ENCODE data around the gene PDX1. TPM values are rescaled to one million over a fixed set of nuclear protein-coding genes. Genes with fewer than 3 reads are reported as not detected.

The PDX1 gene
- total and polyA plus RNA-seq, 9 of the 15 experiments (the other 6 are each of a cell fraction or from before 2014, with no cell fraction given) = not detected

- POLR2A ChIA-PET = no interaction called here
Measured at GRCh38 chr13:27942972-27943371, 23.2 kb downstream of the PDX1 start.

More at GRCh38 chr13:27942972-27943371, 23.2 kb downstream of the PDX1 start:
- no TSS peak for BruUV-seq (replicated peaks)
- Histone ChIP-seq H4K20me1 (replicated peaks; ENCODE audit: control insufficient read depth, insufficient read depth, low read length) (no peaks in the 10 kb centered on the region), H3K9ac (ENCODE audit: insufficient read depth in 1 of 2, low read depth in 2 of 2, low read length in 2 of 2) (no peak overlapping the region), H3K4me2 (ENCODE audit: insufficient read depth, low read length) (no peak overlapping the region), H3K4me1 (replicated peaks in 1 of 2; ENCODE audit: control insufficient read depth in 2 of 2, insufficient read depth in 2 of 2, low read length in 2 of 2) (no peaks in the 10 kb centered on the region), H3K27me3 (ENCODE audit: control insufficient read depth in 2 of 2, insufficient read depth in 2 of 2, low read length in 2 of 2) (no peaks in the 10 kb centered on the region; a peak in 2 of 5 replicates), H3K79me2 (ENCODE audit: control insufficient read depth, insufficient read depth, low read length) (no peaks in the 10 kb centered on the region), H3K36me3 (ENCODE audit: control insufficient read depth, insufficient read depth, low read length) (no peaks in the 10 kb centered on the region), H2AFZ (ENCODE audit: low read depth, low read length) (no peak overlapping the region), H3K9me3 (replicated peaks; ENCODE audit: control insufficient read depth, insufficient read depth, low read depth, low read length) (no peaks in the 10 kb centered on the region), H3K9me1 (ENCODE audit: control insufficient read depth, insufficient read depth, low read length) (no peaks in the 10 kb centered on the region), H3K4me3 (no peak overlapping the region), H3K27ac (ENCODE audit: extremely low read depth, low read depth, low read length) (no peak overlapping the region)
- DNase-seq (ENCODE audit: extremely low read depth in 1 of 4, low spot score in 3 of 4) (no peak), FAIRE-seq (no peak), ATAC-seq (no peak)
- CTCF ChIA-PET (ENCODE audit: low intra/inter-chr PET ratio) = no interaction called here
- in situ Hi-C loops (cut with MboI) (no loop called here), intact Hi-C loops (cut with micrococcal nuclease) (no loop called here)
- WGBS (ENCODE audit: insufficient coverage, low coverage, missing lambda C conversion rate) = 13% methylated on average over 1 of the region's 1 CpG
- TF ChIP-seq E2F3 (CRISPR knock-in tag; IDR thresholded peaks at IDR 0.05) = no peak
- TF ChIP-seq SLC30A9 (CRISPR knock-in tag; IDR thresholded peaks at IDR 0.05) = no peak
- TF ChIP-seq RCOR1 (IDR thresholded peaks at IDR 0.05; ENCODE audit: borderline replicate concordance in 1 of 2, low read depth in 2 of 2, low read length in 2 of 2) = no peak
- TF ChIP-seq USF2 (CRISPR knock-in tag; IDR thresholded peaks at IDR 0.05) = no peak
- no peak for TF ChIP-seq ZNF764 (CRISPR knock-in tag; IDR thresholded peaks at IDR 0.05; ENCODE audit: low read depth)
- TF ChIP-seq ZBTB5 (IDR thresholded peaks at IDR 0.05) = no peak
- no peak for TF ChIP-seq DNMT1 (IDR thresholded peaks at IDR 0.05)
- no peak for TF ChIP-seq BCLAF1 (IDR thresholded peaks at IDR 0.05; ENCODE audit: borderline replicate concordance in 1 of 2, control insufficient read depth in 1 of 2, low read depth in 2 of 2, low read length in 1 of 2)
- TF ChIP-seq ZBTB1 (CRISPR knock-in tag; IDR thresholded peaks at IDR 0.05; ENCODE audit: borderline replicate concordance, low read depth) = no peak

Measured in K562 (cell line).